Measurements from ENCODE around the gene C9orf78.
A peak's percentile ranks its signal among the peaks of the same experiment; 100 is the strongest.

- TF ChIP-seq EZH2 (IDR thresholded peaks at IDR 0.05; ENCODE audit: borderline replicate concordance, low read depth, low read length) (no peak), ZNF707 (CRISPR knock-in tag; conservative IDR thresholded peaks at IDR 0.05) (no peak), RAD21 (CRISPR knock-in tag; conservative IDR thresholded peaks at IDR 0.05 in 1 of 2, IDR thresholded peaks at IDR 0.05 in 1 of 2) (no peak), ZNF121 (CRISPR knock-in tag; conservative IDR thresholded peaks at IDR 0.05) (no peak), ZNF274 (IDR thresholded peaks at IDR 0.05; ENCODE audit: borderline replicate concordance, low read depth, low read length) (no peak), ZNF143 (CRISPR knock-in tag; IDR thresholded peaks at IDR 0.05) (no peak), CTCF (IDR thresholded peaks at IDR 0.05 in 2 of 3, conservative IDR thresholded peaks at IDR 0.05 in 1 of 3; ENCODE audit: insufficient read depth in 2 of 3, low read depth in 1 of 3, low read length in 3 of 3) (no peak), ZC3H4 (CRISPR knock-in tag; IDR thresholded peaks at IDR 0.05; ENCODE audit: borderline replicate concordance) (no peak), ELF4 (CRISPR knock-in tag; IDR thresholded peaks at IDR 0.05) (peak; percentile 89; the same call in 1 of the 2 replicates), HNRNPK (IDR thresholded peaks at IDR 0.05; ENCODE audit: low read depth, low read length, poor library complexity, severe bottlenecking) (no peak), SMAD3 (CRISPR knock-in tag; conservative IDR thresholded peaks at IDR 0.05) (no peak), POLR2A (conservative IDR thresholded peaks at IDR 0.05) (no peak), PHB2 (IDR thresholded peaks at IDR 0.05; ENCODE audit: low read depth) (peak; percentile 60; the same call in 1 of the 2 replicates), CLOCK (CRISPR knock-in tag; IDR thresholded peaks at IDR 0.05; ENCODE audit: borderline replicate concordance) (no peak)
These were observed 55.4 kb downstream of the C9orf78 start for GRCh38 chr9:129779560-129780190.
